AG04449 (cell line): ENCODE data around the gene PPP6R1.

ENCODE experiments used
- CTCF ChIA-PET: fragments of 350-600 bp; formaldehyde crosslinking; extraction: SDS; loops from one replicate; lab custom pipeline; 2021; ENCODE audit warnings: antibody characterized with exemption; lab: Yijun Ruan, JAX
- POLR2A ChIA-PET: fragments of 400-600, 350-600 bp; formaldehyde crosslinking; extraction: SDS; loops from one replicate; lab custom pipeline; 2020; ENCODE audit warnings: antibody characterized with exemption, inconsistent platforms; lab: Yijun Ruan, JAX
- DNase-seq: peaks from one replicate; pipeline ENCODE4 v3.0.0-alpha.2; 2010; ENCODE audit warnings: low read depth, low spot score
- H3K4me3 ChIP-seq: 2 replicates; pipeline ENCODE4 v1.5.1; 2011; ENCODE audit warnings: low read depth, mild to moderate bottlenecking, control low read depth, low read length
- CTCF ChIP-seq: IDR thresholded peaks from one replicate; pipeline ENCODE4 v1.5.1; 2011; ENCODE audit warnings: mild to moderate bottlenecking, moderate library complexity, low read length, control low read depth, inconsistent platforms; ENCODE audit not compliant: insufficient read depth; ENCODE audit errors: missing control alignments

Gene PPP6R1

GRCh38 chr19:55257461-55258420 is 1.1 kb downstream of the PPP6R1 start:
- ChIA-PET POLR2A (interaction anchor here (0.9 to 1.4 kb wide), 3 partner anchors 11 to 149 kb away, joined by 3 to 6 read pairs (median 4); partner anchors contain the start of gene UBE2S), CTCF (interaction anchor here (1.8 kb wide), 1 partner anchor 14 kb away, joined by 4 read pairs; no protein-coding TSS in a partner anchor)
- no peak for DNase-seq
- peak overlapping the region; percentile 92 for H3K4me3 ChIP-seq
- no peak for TF ChIP-seq CTCF

DNA sequence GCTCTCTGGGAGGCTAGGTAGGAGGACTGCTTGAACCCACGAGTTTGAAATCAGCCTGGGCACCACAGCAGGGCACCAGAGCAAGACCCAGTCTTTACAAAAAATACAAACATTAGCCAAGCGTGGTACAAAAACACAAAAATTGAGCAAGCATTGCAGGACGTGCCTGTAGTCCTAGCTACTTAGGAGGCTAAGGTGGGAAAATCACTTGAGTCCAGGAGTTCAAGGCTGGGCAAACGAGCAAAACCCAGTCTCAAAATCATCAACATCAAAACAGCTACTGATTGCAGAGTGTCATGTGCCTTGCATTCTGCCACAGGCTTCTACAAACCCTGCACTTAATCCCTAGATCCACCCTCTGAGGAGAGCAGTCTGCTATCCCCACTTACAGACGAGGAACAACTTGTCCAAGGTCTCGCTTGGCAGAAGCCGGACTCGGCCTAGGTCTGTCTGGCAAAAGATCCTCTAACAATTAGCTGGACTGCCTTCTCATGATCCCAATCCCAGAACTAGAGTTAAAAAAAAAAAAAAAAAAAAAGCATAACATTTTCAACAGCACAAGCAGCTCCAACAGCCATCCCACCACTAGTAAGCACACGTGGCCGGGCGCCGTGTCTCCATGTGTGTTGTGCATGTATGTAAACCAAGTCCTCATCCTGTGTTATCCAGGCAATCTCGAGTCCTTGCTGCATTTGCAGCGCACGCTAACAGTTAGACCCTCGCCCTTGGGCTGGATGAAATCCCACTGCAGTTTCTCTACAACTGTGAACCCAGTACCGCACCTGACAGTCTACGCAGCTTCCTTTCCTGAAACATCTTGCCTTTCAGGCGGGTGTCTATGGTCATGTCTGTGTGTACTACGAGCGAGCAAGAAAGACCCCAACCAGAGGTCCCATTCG is 2.0 kb downstream of the PPP6R1 start:
- ChIA-PET POLR2A (interaction anchor here (1.0 to 1.4 kb wide), 2 partner anchors 9 to 150 kb away, joined by 3 to 6 read pairs; partner anchors contain the start of gene UBE2S), CTCF (interaction anchor here (0.7 to 2.1 kb wide), 5 partner anchors 13 to 168 kb away, joined by 3 to 8 read pairs (median 4); no protein-coding TSS in a partner anchor)
- no peak for TF ChIP-seq CTCF
- DNase-seq: no peak
- H3K4me3 ChIP-seq: peak overlapping the region; percentile 92

- no peak for DNase-seq
- CTCF ChIA-PET: interaction anchor here (0.7 to 2.1 kb wide), 5 partner anchors 12 to 115 kb away, joined by 3 to 8 read pairs (median 4); no protein-coding TSS in a partner anchor
- POLR2A ChIA-PET: interaction anchor here (1.0 kb wide), 1 partner anchor 8 kb away, joined by 3 read pairs; no protein-coding TSS in a partner anchor
- no peak for TF ChIP-seq CTCF
- H3K4me3 ChIP-seq: peak overlapping the region; percentile 20
Observed at GRCh38 chr19:55255618-55256423, 3.0 kb downstream of the PPP6R1 start.

GRCh38 chr19:55254625-55254977 is 4.2 kb downstream of the PPP6R1 start:
- H3K4me3 ChIP-seq: no peak overlapping the region
- no peak for TF ChIP-seq CTCF
- ChIA-PET CTCF (interaction anchor here (0.9 to 1.8 kb wide), 4 partner anchors 8 to 165 kb away, joined by 3 to 8 read pairs (median 3); no protein-coding TSS in a partner anchor), POLR2A (interaction anchor here (0.8 kb wide), 1 partner anchor 153 kb away, joined by 3 read pairs; the partner anchor contains the start of gene UBE2S)
- DNase-seq: no peak

DNA sequence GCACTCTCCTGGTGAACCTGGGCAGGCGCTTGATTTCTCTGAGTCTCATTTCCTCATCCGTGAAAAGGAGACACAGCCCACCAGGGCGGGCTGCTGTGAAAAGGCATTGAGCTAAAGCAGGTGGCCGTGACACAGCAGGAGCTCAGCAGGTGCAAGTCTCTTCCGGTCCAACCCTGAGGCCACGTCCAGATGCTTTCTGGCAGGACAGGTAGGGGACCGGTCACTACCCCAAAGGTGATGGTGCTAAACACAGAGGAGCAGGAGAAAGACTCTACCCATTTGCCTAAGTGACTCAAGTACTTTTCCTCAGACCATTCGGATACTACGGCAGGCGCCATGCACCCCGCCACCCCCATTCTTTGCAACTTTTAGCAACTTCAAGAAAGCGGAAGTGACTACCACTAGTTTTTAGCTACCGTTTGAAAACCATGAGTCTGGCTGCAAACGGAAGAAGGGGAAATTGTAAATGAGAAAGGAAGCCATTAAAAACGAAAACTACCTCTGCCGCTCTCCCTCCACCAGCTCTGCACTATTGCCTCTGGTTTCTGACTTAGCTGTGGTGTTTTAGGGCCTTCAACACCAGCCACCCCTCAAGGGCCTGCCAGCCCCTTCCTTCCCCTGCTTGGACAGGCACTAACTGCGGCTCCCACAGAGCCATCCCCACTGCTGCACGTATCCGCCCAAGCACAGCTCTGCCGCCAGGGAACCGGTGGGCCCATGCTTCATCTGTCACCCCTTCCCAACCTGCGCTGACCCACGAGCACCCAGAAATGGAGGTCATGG is 4.8 kb downstream of the PPP6R1 start:
- ChIA-PET POLR2A (interaction anchor here (0.8 kb wide), 1 partner anchor 154 kb away, joined by 3 read pairs; the partner anchor contains the start of gene UBE2S), CTCF (interaction anchor here (0.6 to 1.4 kb wide), 4 partner anchors 8 to 165 kb away, joined by 3 read pairs; no protein-coding TSS in a partner anchor)
- DNase-seq: no peak
- H3K4me3 ChIP-seq: no peak overlapping the region
- no peak for TF ChIP-seq CTCF
